NCI-H82 treated with DMSO at 0.1 percent for 48 hours (cell line): ENCODE results near the gene MARK3.

ENCODE experiments used
- DNase-seq: peaks from one replicate; lab custom pipeline; 2025; ENCODE audit not compliant: unreplicated experiment; lab: John Stamatoyannopoulos, UW

Gene MARK3

GRCh38 chr14:103366741-103367140 lies 18.5 kb upstream of the MARK3 start:
- DNase-seq: no peak

- DNase-seq: no peak
Observed at GRCh38 chr14:103367995-103368394, 17.2 kb upstream of the MARK3 start.

- DNase-seq: no peak
Observed at GRCh38 chr14:103370087-103370486, 15.1 kb upstream of the MARK3 start.

- no peak for DNase-seq
Observed at GRCh38 chr14:103372017-103372416, 13.2 kb upstream of the MARK3 start.

- no peak for DNase-seq
Observed at GRCh38 chr14:103372552-103373304, 12.5 kb upstream of the MARK3 start.

- DNase-seq: no peak
Observed at GRCh38 chr14:103374121-103374520, 11.1 kb upstream of the MARK3 start.

- DNase-seq: no peak
Observed at GRCh38 chr14:103377522-103378037, 7.6 kb upstream of the MARK3 start.

GRCh38 chr14:103378038-103378854 lies 7.0 kb upstream of the MARK3 start:
- no peak for DNase-seq

GRCh38 chr14:103380719-103381377 lies 4.4 kb upstream of the MARK3 start:
- DNase-seq: no peak

- no peak for DNase-seq
Observed at GRCh38 chr14:103382376-103382775, 2.8 kb upstream of the MARK3 start.

GRCh38 chr14:103384450-103385151 lies 614 bp upstream of the MARK3 start:
- no peak for DNase-seq

- no peak for DNase-seq
Observed at GRCh38 chr14:103385929-103386712, 906 bp downstream of the MARK3 start.

- DNase-seq: no peak
Observed at GRCh38 chr14:103386713-103387329, 1.6 kb downstream of the MARK3 start.

GRCh38 chr14:103388664-103389063 lies 3.4 kb downstream of the MARK3 start:
- no peak for DNase-seq

GRCh38 chr14:103390605-103391004 lies 5.4 kb downstream of the MARK3 start:
- DNase-seq: no peak

- peak; percentile 12 for DNase-seq
Observed at GRCh38 chr14:103391048-103391447, 5.8 kb downstream of the MARK3 start.

- DNase-seq: no peak
Observed at GRCh38 chr14:103392106-103392505, 6.9 kb downstream of the MARK3 start.

- DNase-seq: no peak
Observed at GRCh38 chr14:103392572-103392971, 7.4 kb downstream of the MARK3 start.

- DNase-seq: no peak
Observed at GRCh38 chr14:103393070-103393469, 7.9 kb downstream of the MARK3 start.
